OCI-LY3 (cell line): ENCODE measurements around the gene KLHL10.

Experiments used
- CTCF ChIP-seq: fragments of 200-600, 300-600 bp; sonication (generic); IDR thresholded peaks from 2 replicates; pipeline ENCODE4 v1.5.1; 2014; ENCODE audit warnings: antibody characterized with exemption, low read length, low read depth
- EZH2phosphoT487 ChIP-seq: fragments of 200-600 bp; shearing (Covaris generic); IDR thresholded peaks from 2 replicates; pipeline ENCODE4 v1.6.1; 2018; ENCODE audit warnings: antibody characterized with exemption, mixed run types, low read depth

GRCh38 chr17:41844971-41845370, 7.3 kb downstream of the KLHL10 start:
- TF ChIP-seq CTCF (no peak), EZH2phosphoT487 (no peak)
